ENCODE measurements around the gene RRP1B.

Gene RRP1B

DNA sequence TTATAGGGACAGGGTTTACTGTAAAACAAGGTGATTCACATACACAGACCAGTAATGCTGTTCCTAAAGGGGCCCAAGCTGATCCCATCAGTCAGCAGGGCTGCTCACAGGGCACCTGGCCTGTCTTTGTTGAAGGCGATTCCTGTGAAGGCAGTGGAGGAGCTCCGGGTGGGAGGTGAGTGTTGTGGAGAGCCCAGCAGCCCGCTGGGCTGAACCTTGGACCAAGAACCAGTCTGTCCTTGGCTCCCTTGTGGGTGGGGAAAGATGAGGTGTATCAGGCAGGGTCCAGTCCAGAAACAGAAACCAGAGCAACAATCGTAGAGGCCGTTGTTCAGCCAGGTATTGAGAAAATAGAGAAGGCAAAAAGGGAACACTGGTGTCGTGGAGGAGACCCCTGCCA is 72.1 kb downstream of the RRP1B start:
- no peaks in the 10 kb centered on the region for H3K27me3 ChIP-seq (ENCODE audit: insufficient read depth, insufficient read length)
- no peak for TF ChIP-seq YY1 (IDR thresholded peaks at IDR 0.05; ENCODE audit: insufficient read depth, insufficient read length)
- no peak for TF ChIP-seq SUZ12 (IDR thresholded peaks at IDR 0.05; ENCODE audit: extremely low read depth, insufficient read depth, insufficient read length)
- no peak for TF ChIP-seq ZNF274 (IDR thresholded peaks at IDR 0.05; ENCODE audit: low read depth, low read length)
- no peak for DNase-seq (ENCODE audit: low read depth, low spot score)
- no peaks in the 10 kb centered on the region for H3K9me3 ChIP-seq (ENCODE audit: insufficient read depth, low read length)
- H3K9ac ChIP-seq (ENCODE audit: insufficient read length, low read depth) = no peak overlapping the region
- H3K36me3 ChIP-seq (ENCODE audit: insufficient read depth, insufficient read length, low read length) = peaks cover 45% of the 10 kb centered on the region
- H3K4me3 ChIP-seq (ENCODE audit: insufficient read length, low read depth) = no peak overlapping the region
- H3K4me1 ChIP-seq (ENCODE audit: insufficient read depth, insufficient read length) = peaks cover 45% of the 10 kb centered on the region

DNA sequence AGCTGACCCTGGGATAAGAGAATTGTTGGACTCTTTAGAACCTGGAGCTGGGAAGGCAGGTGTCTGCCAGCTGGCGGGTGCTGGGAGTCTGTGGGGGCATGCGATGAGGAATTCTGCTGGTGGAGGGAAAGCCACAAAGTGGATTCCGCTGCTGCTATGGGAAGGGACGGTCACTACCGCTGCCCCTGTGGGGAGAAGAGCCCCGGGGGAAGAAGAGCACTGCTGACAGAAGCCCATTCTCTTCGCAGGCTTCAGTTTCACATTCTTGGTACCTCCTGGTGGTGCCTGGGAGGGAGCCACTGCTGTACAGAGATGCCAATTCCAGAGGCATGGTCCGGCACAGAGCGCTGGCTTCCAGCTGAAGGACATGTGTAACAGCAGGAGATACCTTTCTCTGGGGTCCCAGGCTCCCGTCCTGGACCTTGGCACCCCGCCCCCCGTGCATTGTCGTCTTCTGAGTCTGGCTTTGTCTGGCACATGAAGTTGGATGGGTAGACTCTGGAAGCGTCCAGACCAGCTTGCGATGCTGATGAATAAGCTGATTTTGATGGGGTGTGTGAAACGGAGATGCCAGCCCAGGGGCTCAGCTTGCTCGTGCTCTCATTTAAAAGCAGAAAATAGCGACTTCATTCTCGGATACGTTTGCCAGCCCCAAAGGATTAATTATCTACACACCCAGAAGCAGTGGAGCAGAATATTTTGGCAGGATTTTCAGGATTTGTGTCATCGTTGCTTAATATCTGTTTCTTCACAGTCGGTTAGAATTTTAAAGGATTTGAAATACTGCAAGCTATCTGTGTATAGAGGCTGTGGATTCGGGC is 72.7 kb downstream of the RRP1B start:
- Histone ChIP-seq H3K9me3 (ENCODE audit: insufficient read depth, low read length) (no peaks in the 10 kb centered on the region), H3K4me1 (ENCODE audit: insufficient read depth, insufficient read length) (peaks cover 45% of the 10 kb centered on the region), H3K4me3 (ENCODE audit: insufficient read length, low read depth) (no peak overlapping the region), H3K36me3 (ENCODE audit: insufficient read depth, insufficient read length, low read length) (peaks cover 47% of the 10 kb centered on the region), H3K9ac (ENCODE audit: insufficient read length, low read depth) (no peak overlapping the region), H3K27me3 (ENCODE audit: insufficient read depth, insufficient read length) (no peaks in the 10 kb centered on the region)
- DNase-seq (ENCODE audit: low read depth, low spot score) = no peak
- no peak for TF ChIP-seq YY1 (IDR thresholded peaks at IDR 0.05; ENCODE audit: insufficient read depth, insufficient read length)
- no peak for TF ChIP-seq ZNF274 (IDR thresholded peaks at IDR 0.05; ENCODE audit: low read depth, low read length)
- TF ChIP-seq SUZ12 (IDR thresholded peaks at IDR 0.05; ENCODE audit: extremely low read depth, insufficient read depth, insufficient read length) = no peak

DNA sequence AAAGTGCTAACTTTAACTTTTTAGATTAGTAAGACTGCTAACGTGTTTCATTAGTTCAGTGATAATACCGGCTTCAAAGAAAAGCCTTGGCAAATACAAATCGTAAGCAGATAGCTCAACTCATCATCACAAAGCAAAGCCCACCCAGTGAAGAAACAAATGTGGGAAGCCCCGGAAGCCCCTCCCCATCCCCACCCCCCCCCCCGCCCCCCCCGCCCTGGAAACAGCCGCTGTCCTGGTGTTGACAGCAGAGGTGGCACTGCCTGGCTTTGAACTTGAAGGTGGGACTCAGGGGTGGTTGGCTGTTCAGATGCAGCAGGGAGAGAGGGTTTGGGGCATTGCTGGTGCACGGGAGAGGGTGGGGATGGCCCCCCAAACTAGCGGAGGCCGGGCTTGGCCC is 73.7 kb downstream of the RRP1B start:
- Histone ChIP-seq H3K36me3 (ENCODE audit: insufficient read depth, insufficient read length, low read length) (peaks cover 54% of the 10 kb centered on the region), H3K9me3 (ENCODE audit: insufficient read depth, low read length) (no peaks in the 10 kb centered on the region), H3K9ac (ENCODE audit: insufficient read length, low read depth) (no peak overlapping the region), H3K4me1 (ENCODE audit: insufficient read depth, insufficient read length) (peaks cover 38% of the 10 kb centered on the region), H3K4me3 (ENCODE audit: insufficient read length, low read depth) (no peak overlapping the region), H3K27me3 (ENCODE audit: insufficient read depth, insufficient read length) (no peaks in the 10 kb centered on the region)
- no peak for DNase-seq (ENCODE audit: low read depth, low spot score)
- TF ChIP-seq SUZ12 (IDR thresholded peaks at IDR 0.05; ENCODE audit: extremely low read depth, insufficient read depth, insufficient read length) = no peak
- no peak for TF ChIP-seq YY1 (IDR thresholded peaks at IDR 0.05; ENCODE audit: insufficient read depth, insufficient read length)
- no peak for TF ChIP-seq ZNF274 (IDR thresholded peaks at IDR 0.05; ENCODE audit: low read depth, low read length)

DNA sequence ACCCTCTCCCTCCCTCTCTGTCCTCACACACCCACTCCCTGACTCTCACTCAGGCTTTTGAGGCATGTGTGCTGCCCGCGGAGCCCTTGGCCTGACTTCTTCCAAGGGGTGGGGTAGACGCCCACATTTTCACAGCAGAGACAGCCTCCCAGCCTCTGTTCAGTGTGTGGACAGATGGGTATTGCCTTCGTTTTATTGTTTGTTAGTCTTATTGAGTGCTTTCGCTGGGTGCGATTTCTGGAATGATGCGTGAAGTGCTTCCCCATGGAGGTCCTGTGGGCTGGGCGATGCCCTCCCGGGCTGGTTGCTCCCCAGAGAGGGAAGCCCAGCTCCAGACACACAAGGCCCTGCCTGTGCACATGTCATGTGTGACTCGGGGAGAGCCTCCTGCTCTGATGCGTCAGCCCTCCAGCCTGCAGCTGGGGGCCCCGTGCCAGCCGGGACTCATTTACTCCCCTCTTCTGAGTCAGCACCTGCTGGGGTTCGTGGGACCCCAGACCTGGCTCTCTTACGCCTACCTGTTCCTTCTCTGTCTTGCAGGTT is 74.2 kb downstream of the RRP1B start:
- DNase-seq (ENCODE audit: low read depth, low spot score) = no peak
- Histone ChIP-seq H3K27me3 (ENCODE audit: insufficient read depth, insufficient read length) (no peaks in the 10 kb centered on the region), H3K4me3 (ENCODE audit: insufficient read length, low read depth) (no peak overlapping the region), H3K9ac (ENCODE audit: insufficient read length, low read depth) (peak overlapping the region; percentile 24), H3K36me3 (ENCODE audit: insufficient read depth, insufficient read length, low read length) (peaks cover 59% of the 10 kb centered on the region), H3K4me1 (ENCODE audit: insufficient read depth, insufficient read length) (peaks cover 33% of the 10 kb centered on the region), H3K9me3 (ENCODE audit: insufficient read depth, low read length) (no peaks in the 10 kb centered on the region)
- TF ChIP-seq ZNF274 (IDR thresholded peaks at IDR 0.05; ENCODE audit: low read depth, low read length) = no peak
- no peak for TF ChIP-seq SUZ12 (IDR thresholded peaks at IDR 0.05; ENCODE audit: extremely low read depth, insufficient read depth, insufficient read length)
- no peak for TF ChIP-seq YY1 (IDR thresholded peaks at IDR 0.05; ENCODE audit: insufficient read depth, insufficient read length)

DNA sequence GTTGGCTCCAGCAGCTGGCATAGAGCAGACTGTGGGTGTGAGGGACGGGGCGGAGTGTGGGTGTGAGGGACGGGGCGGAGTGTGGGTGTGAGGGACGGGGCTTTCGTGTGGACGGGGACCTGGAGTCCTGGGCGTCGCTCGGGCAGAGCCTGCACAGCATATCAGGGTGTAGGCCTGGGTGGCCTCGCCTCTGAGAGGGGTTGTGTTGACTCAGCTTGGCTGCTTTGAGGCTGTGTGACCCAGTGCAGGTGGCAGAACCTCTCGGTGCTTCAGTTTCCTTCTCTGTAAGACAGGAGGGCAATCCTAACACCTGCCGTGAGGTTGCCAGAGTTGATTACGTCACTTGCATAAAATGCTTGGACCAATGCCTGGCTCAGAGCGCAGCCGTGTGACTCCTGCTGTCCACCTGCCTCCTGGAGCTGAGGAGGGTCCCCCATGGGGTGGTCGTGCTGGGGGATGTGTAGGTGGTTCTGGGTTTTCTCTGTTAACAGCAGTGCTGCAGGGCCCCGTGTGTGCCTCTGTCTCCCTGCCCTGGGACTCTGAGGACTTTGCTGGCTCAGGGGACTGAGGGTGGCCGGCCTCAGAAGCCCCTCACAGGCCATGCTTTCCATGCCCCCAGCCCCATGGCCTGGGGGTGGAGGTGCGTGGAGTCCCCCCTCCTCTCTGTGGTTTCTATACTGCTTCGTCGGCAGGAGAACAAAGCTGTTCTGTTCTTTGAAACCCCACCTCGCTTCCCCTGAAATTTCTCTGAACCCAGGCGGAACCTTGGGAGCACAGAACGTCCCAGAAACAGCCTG is 75.0 kb downstream of the RRP1B start:
- peak overlapping the region; percentile 28 for H3K9ac ChIP-seq (ENCODE audit: insufficient read length, low read depth)
- H3K4me3 ChIP-seq (ENCODE audit: insufficient read length, low read depth) = no peak overlapping the region
- DNase-seq (ENCODE audit: low read depth, low spot score) = no peak
- no peak for TF ChIP-seq ZNF274 (IDR thresholded peaks at IDR 0.05; ENCODE audit: low read depth, low read length)
- TF ChIP-seq YY1 (IDR thresholded peaks at IDR 0.05; ENCODE audit: insufficient read depth, insufficient read length) = no peak
- no peak for TF ChIP-seq SUZ12 (IDR thresholded peaks at IDR 0.05; ENCODE audit: extremely low read depth, insufficient read depth, insufficient read length)
- H3K27me3 ChIP-seq (ENCODE audit: insufficient read depth, insufficient read length) = no peaks in the 10 kb centered on the region
- no peaks in the 10 kb centered on the region for H3K9me3 ChIP-seq (ENCODE audit: insufficient read depth, low read length)
- peaks cover 59% of the 10 kb centered on the region for H3K36me3 ChIP-seq (ENCODE audit: insufficient read depth, insufficient read length, low read length)
- H3K4me1 ChIP-seq (ENCODE audit: insufficient read depth, insufficient read length) = peaks cover 32% of the 10 kb centered on the region

DNA sequence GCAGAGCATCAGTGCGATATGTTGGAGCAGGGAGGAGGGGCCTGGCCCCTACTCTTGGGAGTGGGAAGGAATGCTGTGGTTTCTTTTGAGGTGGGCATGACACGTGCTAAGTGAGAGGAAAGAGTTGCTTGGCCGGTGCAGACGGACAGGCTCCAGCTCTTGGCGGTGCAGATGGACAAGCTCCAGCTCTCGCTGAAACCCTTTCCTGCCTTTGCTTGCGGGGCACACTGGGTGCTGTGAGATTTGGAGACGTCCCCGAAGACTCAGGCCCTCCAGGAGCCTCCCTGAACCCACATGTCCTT is 75.5 kb downstream of the RRP1B start:
- H3K27me3 ChIP-seq (ENCODE audit: insufficient read depth, insufficient read length) = no peaks in the 10 kb centered on the region
- no peaks in the 10 kb centered on the region for H3K9me3 ChIP-seq (ENCODE audit: insufficient read depth, low read length)
- no peak for DNase-seq (ENCODE audit: low read depth, low spot score)
- peaks cover 31% of the 10 kb centered on the region for H3K4me1 ChIP-seq (ENCODE audit: insufficient read depth, insufficient read length)
- H3K4me3 ChIP-seq (ENCODE audit: insufficient read length, low read depth) = no peak overlapping the region
- TF ChIP-seq YY1 (IDR thresholded peaks at IDR 0.05; ENCODE audit: insufficient read depth, insufficient read length) (no peak), SUZ12 (IDR thresholded peaks at IDR 0.05; ENCODE audit: extremely low read depth, insufficient read depth, insufficient read length) (no peak), ZNF274 (IDR thresholded peaks at IDR 0.05; ENCODE audit: low read depth, low read length) (no peak)
- peaks cover 60% of the 10 kb centered on the region for H3K36me3 ChIP-seq (ENCODE audit: insufficient read depth, insufficient read length, low read length)
- H3K9ac ChIP-seq (ENCODE audit: insufficient read length, low read depth) = peak overlapping the region; percentile 28
